Measurements from ENCODE around the gene TRPC4. TPM values are rescaled to one million over a fixed set of nuclear protein-coding genes. Genes with fewer than 3 reads are reported as not detected.
A peak's percentile ranks its signal among the peaks of the same experiment; 100 is the strongest.

TRPC4 gene
- total and polyA plus RNA-seq, 7 donors, result 0.64 to 11.8 (median 9.4) TPM; not detected in 1

DNA sequence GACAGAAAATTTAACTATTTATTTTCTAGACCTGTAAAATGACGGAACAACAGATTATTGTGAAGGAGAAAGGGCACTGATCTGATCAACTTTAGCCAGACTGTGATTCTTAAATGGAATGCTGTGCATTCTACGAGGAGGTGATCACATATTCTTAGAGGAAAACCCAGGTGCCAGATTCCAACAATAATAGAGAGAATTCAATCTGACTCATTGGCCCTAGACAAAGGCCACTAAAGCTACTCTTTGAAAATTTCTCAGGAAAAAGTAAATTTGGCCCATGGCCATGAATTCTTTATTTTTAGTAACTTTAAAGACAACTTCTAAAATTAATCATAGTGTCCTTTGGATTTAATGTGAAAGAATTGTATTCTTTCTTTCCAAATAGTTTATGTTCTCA is 212.4 kb downstream of the TRPC4 start:
- peaks cover 0 to 2% (median 0%) of the 10 kb centered on the region in 4 donors for H3K36me3 ChIP-seq
- DNase-seq, result no peak
- peak overlapping the region in 1 of 4 donors; percentile 20 for H3K27ac ChIP-seq
- 55 to 71% methylated on average over 2 of the region's 2 CpGs for WGBS, 2 donors
- intact Hi-C loops (cut with DNase I), result no loop called here
- peaks cover 0 to 12% (median 0%) of the 10 kb centered on the region in 4 donors for H3K4me1 ChIP-seq
- TF ChIP-seq POLR2A (IDR thresholded peaks at IDR 0.05) (no peak), EP300 (IDR thresholded peaks at IDR 0.05) (no peak), POLR2AphosphoS5 (IDR thresholded peaks at IDR 0.05) (no peak)
- TF ChIP-seq, protein P1, sequence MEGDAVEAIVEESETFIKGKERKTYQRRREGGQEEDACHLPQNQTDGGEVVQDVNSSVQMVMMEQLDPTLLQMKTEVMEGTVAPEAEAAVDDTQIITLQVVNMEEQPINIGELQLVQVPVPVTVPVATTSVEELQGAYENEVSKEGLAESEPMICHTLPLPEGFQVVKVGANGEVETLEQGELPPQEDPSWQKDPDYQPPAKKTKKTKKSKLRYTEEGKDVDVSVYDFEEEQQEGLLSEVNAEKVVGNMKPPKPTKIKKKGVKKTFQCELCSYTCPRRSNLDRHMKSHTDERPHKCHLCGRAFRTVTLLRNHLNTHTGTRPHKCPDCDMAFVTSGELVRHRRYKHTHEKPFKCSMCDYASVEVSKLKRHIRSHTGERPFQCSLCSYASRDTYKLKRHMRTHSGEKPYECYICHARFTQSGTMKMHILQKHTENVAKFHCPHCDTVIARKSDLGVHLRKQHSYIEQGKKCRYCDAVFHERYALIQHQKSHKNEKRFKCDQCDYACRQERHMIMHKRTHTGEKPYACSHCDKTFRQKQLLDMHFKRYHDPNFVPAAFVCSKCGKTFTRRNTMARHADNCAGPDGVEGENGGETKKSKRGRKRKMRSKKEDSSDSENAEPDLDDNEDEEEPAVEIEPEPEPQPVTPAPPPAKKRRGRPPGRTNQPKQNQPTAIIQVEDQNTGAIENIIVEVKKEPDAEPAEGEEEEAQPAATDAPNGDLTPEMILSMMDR (IDR thresholded peaks at IDR 0.05), result no peak
- H3K27me3 ChIP-seq, result no peaks in the 10 kb centered on the region
- H3K4me3 ChIP-seq, result no peak overlapping the region
- no peaks in the 10 kb centered on the region for H3K9me3 ChIP-seq

DNA sequence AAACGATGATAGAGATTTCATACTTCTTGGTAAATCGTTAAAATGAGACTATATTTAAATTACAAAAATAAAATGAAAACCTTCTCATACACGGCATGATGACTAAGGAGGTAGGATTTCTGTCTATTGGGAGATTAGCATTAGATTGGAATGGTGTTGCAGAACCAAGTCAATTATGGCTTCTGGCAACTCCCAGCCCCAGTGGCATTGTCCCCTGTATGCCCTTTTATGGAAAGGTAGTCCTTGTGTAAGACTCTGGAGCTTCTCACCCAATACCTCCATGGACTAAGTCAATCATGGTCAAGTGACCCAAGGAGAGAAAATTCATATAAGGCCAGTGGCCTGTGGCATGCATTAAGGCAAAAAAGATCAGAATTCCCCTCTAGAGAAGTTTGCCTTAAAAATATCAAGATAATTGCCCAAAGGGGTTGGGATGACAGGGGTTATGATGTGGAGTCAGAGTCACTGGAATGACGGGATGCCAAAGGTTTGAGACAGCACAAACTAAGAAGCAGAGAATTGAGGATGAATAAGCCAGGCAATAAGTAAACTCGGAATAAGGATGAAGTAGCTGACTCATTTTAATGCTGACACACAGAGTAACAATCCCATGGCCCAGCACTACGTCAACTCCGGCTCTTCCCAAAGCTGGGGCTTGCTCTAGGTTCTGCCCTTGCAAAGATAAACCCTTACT is 213.2 kb downstream of the TRPC4 start:
- 75 to 88% methylated on average over 7 of the region's 7 CpGs for WGBS, 2 donors
- Histone ChIP-seq H3K9me3 (no peaks in the 10 kb centered on the region), H3K4me1 (peaks cover 0 to 12% (median 0%) of the 10 kb centered on the region in 4 donors), H3K27me3 (no peaks in the 10 kb centered on the region), H3K36me3 (peaks cover 0 to 2% (median 0%) of the 10 kb centered on the region in 4 donors), H3K27ac (peak overlapping the region in 1 of 4 donors; percentile 20), H3K4me3 (no peak overlapping the region)
- DNase-seq, result no peak
- intact Hi-C loops (cut with DNase I), result no loop called here
- TF ChIP-seq EP300 (IDR thresholded peaks at IDR 0.05), result no peak
- TF ChIP-seq POLR2A (IDR thresholded peaks at IDR 0.05), result no peak
- no peak for TF ChIP-seq POLR2AphosphoS5 (IDR thresholded peaks at IDR 0.05)
- TF ChIP-seq, protein P1 (IDR thresholded peaks at IDR 0.05), result no peak

DNA sequence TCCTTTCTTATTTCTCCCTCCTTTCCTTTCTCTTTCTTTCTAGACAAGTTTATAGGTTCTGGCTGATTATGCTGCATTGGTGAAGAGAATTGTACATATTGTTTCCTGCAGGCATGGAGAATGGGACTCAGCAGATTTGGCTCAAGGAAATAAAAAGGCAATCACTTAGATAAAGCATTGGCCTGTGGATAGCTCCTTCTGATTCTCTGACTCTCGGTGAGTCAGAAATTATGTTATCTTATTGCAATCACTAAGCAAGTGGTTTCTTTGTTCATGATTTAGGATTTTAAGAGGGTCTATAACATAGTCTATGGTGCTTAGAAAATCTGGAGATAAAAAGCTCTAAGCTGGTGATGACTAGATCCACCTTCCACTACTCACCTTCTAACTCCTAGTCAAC is 217.0 kb downstream of the TRPC4 start:
- intact Hi-C loops (cut with DNase I), result no loop called here
- H3K27ac ChIP-seq, result no peak overlapping the region
- WGBS, 2 donors, result 77 to 90% methylated on average over 1 of the region's 1 CpG
- TF ChIP-seq POLR2A (IDR thresholded peaks at IDR 0.05) (no peak), POLR2AphosphoS5 (IDR thresholded peaks at IDR 0.05) (no peak), EP300 (IDR thresholded peaks at IDR 0.05) (no peak)
- TF ChIP-seq, protein P1 (IDR thresholded peaks at IDR 0.05), result no peak
- no peaks in the 10 kb centered on the region for H3K27me3 ChIP-seq
- no peaks in the 10 kb centered on the region for H3K9me3 ChIP-seq
- DNase-seq, result no peak
- peaks cover 0 to 12% (median 0%) of the 10 kb centered on the region in 4 donors for H3K4me1 ChIP-seq
- no peak overlapping the region for H3K4me3 ChIP-seq
- no peaks in the 10 kb centered on the region for H3K36me3 ChIP-seq

DNA sequence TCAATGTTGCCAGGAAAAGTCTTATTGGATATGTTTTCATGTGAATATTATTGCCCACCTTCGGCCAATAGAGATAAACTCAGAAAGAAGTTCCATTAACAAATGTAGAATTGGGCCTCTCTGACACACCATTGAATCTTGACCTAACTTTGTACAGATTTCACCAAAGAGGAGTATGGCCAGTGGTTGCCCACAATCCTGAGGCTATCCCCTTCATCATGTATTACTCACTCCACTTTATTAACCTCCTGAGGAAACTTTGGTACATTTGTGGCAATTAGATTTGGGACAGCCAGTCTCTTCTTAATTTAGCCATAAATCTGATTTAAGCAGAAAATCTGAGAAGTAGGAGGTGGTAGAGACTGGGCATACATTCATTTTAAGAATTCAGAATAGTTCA is 217.7 kb downstream of the TRPC4 start:
- Histone ChIP-seq H3K9me3 (no peaks in the 10 kb centered on the region), H3K36me3 (no peaks in the 10 kb centered on the region), H3K4me3 (no peak overlapping the region), H3K27ac (no peak overlapping the region), H3K27me3 (no peaks in the 10 kb centered on the region), H3K4me1 (peaks cover 0 to 5% (median 0%) of the 10 kb centered on the region in 4 donors)
- WGBS, 2 donors, result 83 to 90% methylated on average over 1 of the region's 1 CpG
- no peak for TF ChIP-seq POLR2A (IDR thresholded peaks at IDR 0.05)
- intact Hi-C loops (cut with DNase I), result no loop called here
- DNase-seq, result no peak

DNA sequence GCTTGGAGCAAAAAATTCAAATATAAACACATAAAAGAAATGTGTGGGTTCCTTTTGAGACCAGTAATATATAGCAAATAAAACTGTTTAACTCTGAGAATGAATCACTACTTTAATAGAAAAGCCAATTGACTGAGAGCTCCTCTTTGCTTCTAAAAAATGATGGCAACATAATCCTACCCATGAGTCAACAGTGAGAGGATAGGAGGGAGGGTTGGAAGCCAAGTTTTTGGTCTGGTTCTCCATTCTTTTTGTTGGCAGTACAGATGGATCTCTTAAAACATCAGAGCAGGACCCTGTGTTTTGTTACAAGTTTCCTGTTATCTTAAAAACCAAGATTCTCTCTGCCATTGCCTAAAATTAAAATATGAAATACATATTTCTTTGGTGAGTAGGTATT is 221.0 kb downstream of the TRPC4 start:
- intact Hi-C loops (cut with DNase I), result loop anchor here (10.0 kb wide), 1 partner anchor 216 kb away; the partner anchor contains the start of gene TRPC4
- Histone ChIP-seq H3K36me3 (no peaks in the 10 kb centered on the region), H3K4me1 (no peaks in the 10 kb centered on the region), H3K27ac (no peak overlapping the region), H3K27me3 (no peaks in the 10 kb centered on the region), H3K9me3 (no peaks in the 10 kb centered on the region), H3K4me3 (no peak overlapping the region)
- DNase-seq, result no peak
- no peak for TF ChIP-seq POLR2AphosphoS5 (IDR thresholded peaks at IDR 0.05)
- no peak for TF ChIP-seq POLR2A (IDR thresholded peaks at IDR 0.05)
- TF ChIP-seq EP300 (IDR thresholded peaks at IDR 0.05), result no peak
- TF ChIP-seq, protein P1 (IDR thresholded peaks at IDR 0.05), result no peak
